Immature natural killer cell (primary cell): ENCODE results near the gene SLC12A3. TPM values are rescaled to one million over a fixed set of nuclear protein-coding genes. Genes with fewer than 3 reads are reported as not detected.
"Not testable (repeated sequence)": the region's sequence is repeated elsewhere in the genome, so short reads cannot be mapped to it uniquely, and the experiment has no call there.

Source experiments
- DNase-seq, 3 donors: peaks; one replicate each; pipeline ENCODE4 v3.0.0; 2022; ENCODE audit warnings: mixed read lengths in 1 of 3
- H3K27ac Mint-ChIP-seq, 6 donors: one replicate each; pipeline ENCODE4 v1.8.0; 2020; ENCODE audit warnings: mixed read lengths in 6 of 6, mild to moderate bottlenecking in 5 of 6, inconsistent platforms in 4 of 6, moderate library complexity in 3 of 6
- H3K27me3 Mint-ChIP-seq, 3 donors: one replicate each; pipeline ENCODE4 v1.8.0; 2020 to 2021; ENCODE audit warnings: low read depth in 3 of 3, mild to moderate bottlenecking in 3 of 3, mixed read lengths in 3 of 3, moderate library complexity in 3 of 3, inconsistent platforms in 1 of 3
- H3K36me3 Mint-ChIP-seq, 3 donors: one replicate each; pipeline ENCODE4 v1.8.0; 2020; ENCODE audit warnings: mixed read lengths in 3 of 3, inconsistent platforms in 2 of 3, mild to moderate bottlenecking in 2 of 3
- H3K4me1 Mint-ChIP-seq, 2 donors: one replicate each; pipeline ENCODE4 v1.8.0; 2020; ENCODE audit warnings: inconsistent platforms in 2 of 2, mild to moderate bottlenecking in 2 of 2, mixed read lengths in 2 of 2, moderate library complexity in 1 of 2
- H3K4me3 Mint-ChIP-seq, 5 donors: one replicate each; pipeline ENCODE4 v1.8.0; 2020; ENCODE audit warnings: mild to moderate bottlenecking in 5 of 5, mixed read lengths in 5 of 5, inconsistent platforms in 3 of 5, moderate library complexity in 3 of 5
- H3K9me3 Mint-ChIP-seq, 6 donors: one replicate each; pipeline ENCODE4 v1.8.0; 2020; ENCODE audit warnings: mild to moderate bottlenecking in 6 of 6, mixed read lengths in 6 of 6, inconsistent platforms in 4 of 6, moderate library complexity in 3 of 6
- polyA plus RNA-seq, 3 donors: library from polyadenylated mRNA; unstranded; fragments of 300-500 nt; fragmentation: Illumina TruSeq; gene quantifications; one replicate each; pipeline ENCODE4 v1.2.3, GENCODE V29; 2021

Gene SLC12A3
- polyA plus RNA-seq, 3 donors from 2014 or later: 0.51 TPM; not detected in 2

DNA sequence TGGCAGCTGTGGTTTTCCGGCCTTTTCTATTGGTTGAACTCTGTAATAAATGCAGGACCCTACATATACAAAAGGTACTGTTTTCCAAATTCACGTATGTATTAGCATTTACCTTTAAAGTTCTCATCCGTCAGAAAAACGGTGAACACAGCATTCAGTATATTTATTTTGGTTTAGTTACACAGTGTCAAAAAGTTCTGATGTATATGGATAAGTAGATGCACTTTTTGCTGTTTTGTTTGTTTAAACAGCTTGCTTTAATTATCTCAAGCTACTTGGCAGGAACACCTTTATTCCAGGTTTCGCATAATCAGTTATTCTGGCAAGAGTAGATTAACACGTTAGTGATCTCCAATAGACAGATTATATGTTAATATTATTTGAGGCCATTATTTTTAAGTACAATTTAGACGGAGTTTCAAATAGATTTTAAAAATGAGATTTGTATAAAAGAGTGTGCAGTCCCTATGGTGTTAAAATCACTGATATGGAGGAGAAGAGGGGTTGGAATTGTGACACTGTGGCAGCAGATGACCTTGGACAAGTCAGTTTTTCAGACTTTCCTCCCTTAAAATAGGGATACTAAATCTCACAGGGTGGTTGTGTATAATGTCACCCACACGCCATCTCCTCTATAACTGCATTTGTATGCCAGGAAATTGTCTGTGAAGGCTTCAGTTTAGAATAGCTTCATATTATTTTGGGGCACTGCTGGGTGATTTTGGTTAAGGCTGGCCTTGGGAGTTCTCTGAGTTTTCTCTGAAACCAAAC, 69.0 kb downstream of the SLC12A3 start:
- peaks cover under 1 to 32% (median 28%) of the 10 kb centered on the region in 3 donors for H3K36me3 Mint-ChIP-seq
- H3K27ac Mint-ChIP-seq: peak overlapping the region; percentile 85 to 97 (median 97)
- peaks cover 18 to 19% (median 18%) of the 10 kb centered on the region in 3 donors for H3K27me3 Mint-ChIP-seq
- DNase-seq: no peak
- peaks cover 52 to 71% of the 10 kb centered on the region in 2 donors for H3K4me1 Mint-ChIP-seq
- no peaks in the 10 kb centered on the region for H3K9me3 Mint-ChIP-seq
- H3K4me3 Mint-ChIP-seq: peak overlapping the region; percentile 97 to 98 (median 98)

DNA sequence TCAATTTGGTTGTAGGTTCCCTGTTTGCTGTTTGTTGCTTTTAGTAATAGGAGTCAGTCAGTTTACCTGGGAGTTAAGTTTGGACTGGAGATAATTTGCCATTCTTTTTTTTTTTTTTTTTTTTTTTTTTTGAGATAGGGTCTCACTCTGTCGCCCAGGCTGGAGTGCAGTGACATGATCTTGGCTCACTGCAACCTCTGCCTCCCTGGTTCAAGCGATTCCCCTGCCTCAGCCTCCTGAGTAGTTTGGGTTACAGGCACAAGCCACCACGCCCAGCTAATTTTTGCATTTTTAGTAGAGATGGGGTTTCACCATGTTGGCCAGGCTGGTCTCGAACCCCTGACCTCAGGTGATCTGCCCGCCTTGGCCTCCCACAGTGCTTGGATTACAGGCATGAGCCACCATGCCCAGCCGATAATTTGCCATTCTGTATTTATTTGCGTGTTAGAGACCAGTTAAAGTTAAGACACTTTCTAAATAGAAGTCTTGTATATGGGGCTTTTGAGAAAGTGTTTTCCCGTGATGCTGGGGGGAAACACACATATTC, 69.7 kb downstream of the SLC12A3 start:
- Mint-ChIP-seq H3K36me3 (peaks cover 4 to 39% (median 35%) of the 10 kb centered on the region in 3 donors), H3K27ac (peak overlapping the region; percentile 80 to 97 (median 90)), H3K4me3 (peak overlapping the region; percentile 97 to 98 (median 98)), H3K27me3 (peaks cover 18 to 21% (median 20%) of the 10 kb centered on the region in 3 donors), H3K4me1 (peaks cover 58 to 77% of the 10 kb centered on the region in 2 donors)
- not testable (repeated sequence) for H3K9me3 Mint-ChIP-seq, DNase-seq

DNA sequence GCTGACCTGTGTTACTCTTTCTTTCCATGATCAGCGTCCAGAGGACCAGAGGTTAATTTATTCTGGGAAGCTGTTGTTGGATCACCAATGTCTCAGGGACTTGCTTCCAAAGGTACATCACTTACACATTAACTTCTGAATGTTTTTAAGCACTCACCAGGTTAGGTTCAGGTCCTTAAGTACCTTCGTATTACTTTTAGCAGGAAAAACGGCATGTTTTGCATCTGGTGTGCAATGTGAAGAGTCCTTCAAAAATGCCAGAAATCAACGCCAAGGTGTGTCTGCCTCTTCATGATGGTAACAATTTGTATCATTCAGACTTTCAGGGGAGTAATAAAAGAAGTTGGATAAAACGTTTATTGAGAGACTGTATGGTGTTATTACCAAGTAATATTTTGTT, 70.2 kb downstream of the SLC12A3 start:
- peak overlapping the region in 5 of 6 donors; percentile 3 to 82 (median 80) for H3K27ac Mint-ChIP-seq
- peaks cover 18 to 21% (median 20%) of the 10 kb centered on the region in 3 donors for H3K27me3 Mint-ChIP-seq
- no peaks in the 10 kb centered on the region for H3K9me3 Mint-ChIP-seq
- H3K36me3 Mint-ChIP-seq: peaks cover 4 to 44% (median 40%) of the 10 kb centered on the region in 3 donors
- H3K4me1 Mint-ChIP-seq: peaks cover 60 to 77% of the 10 kb centered on the region in 2 donors
- peak overlapping the region in 4 of 5 donors; percentile 51 to 98 (median 68) for H3K4me3 Mint-ChIP-seq
- no peak for DNase-seq

DNA sequence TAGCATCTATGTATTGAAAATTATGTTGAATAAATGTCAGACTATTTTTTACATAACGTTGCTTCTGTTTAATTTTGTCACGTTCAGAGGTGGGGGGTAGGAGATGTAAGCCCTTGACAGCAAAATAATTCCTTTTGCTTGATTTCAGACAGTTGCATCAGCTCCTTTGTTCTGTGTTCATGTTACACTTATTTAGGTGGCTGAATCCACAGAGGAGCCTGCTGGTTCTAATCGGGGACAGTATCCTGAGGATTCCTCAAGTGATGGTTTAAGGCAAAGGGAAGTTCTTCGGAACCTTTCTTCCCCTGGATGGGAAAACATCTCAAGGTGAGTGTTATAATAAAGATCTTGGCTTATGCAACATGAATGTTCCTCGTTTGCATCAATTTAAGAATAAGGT, 71.5 kb downstream of the SLC12A3 start:
- no peaks in the 10 kb centered on the region for H3K9me3 Mint-ChIP-seq
- DNase-seq: no peak
- peak overlapping the region in 1 of 6 donors; percentile 34 for H3K27ac Mint-ChIP-seq
- no peak overlapping the region for H3K4me3 Mint-ChIP-seq
- H3K27me3 Mint-ChIP-seq: peaks cover 17 to 21% (median 18%) of the 10 kb centered on the region in 3 donors
- peaks cover 4 to 53% (median 42%) of the 10 kb centered on the region in 3 donors for H3K36me3 Mint-ChIP-seq
- peaks cover 54 to 68% of the 10 kb centered on the region in 2 donors for H3K4me1 Mint-ChIP-seq

DNA sequence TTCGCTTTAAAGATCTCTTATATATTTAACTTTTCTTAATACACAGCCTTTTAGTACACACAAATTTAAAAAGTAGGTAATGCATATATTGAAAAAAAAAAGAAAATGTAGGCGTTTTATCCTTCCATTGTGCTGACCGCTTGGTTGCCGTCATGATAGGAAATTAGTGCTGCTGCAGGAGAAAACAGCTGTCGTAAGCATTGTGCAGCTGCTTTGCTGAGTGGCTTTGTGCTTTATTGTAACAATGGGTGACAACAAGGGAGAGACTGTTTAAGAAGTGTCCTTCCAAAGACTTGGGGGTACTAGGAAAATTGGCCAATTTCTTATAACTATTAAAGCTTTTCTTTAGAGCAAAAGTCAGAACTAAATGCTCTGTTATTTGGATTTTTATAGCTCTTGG, 71.9 kb downstream of the SLC12A3 start:
- DNase-seq: no peak
- H3K27me3 Mint-ChIP-seq: peaks cover 14 to 18% (median 16%) of the 10 kb centered on the region in 3 donors
- H3K4me3 Mint-ChIP-seq: no peak overlapping the region
- H3K27ac Mint-ChIP-seq: peak overlapping the region in 1 of 6 donors; percentile 68
- no peaks in the 10 kb centered on the region for H3K9me3 Mint-ChIP-seq
- H3K36me3 Mint-ChIP-seq: peaks cover 4 to 56% (median 45%) of the 10 kb centered on the region in 3 donors
- peaks cover 54 to 67% of the 10 kb centered on the region in 2 donors for H3K4me1 Mint-ChIP-seq

DNA sequence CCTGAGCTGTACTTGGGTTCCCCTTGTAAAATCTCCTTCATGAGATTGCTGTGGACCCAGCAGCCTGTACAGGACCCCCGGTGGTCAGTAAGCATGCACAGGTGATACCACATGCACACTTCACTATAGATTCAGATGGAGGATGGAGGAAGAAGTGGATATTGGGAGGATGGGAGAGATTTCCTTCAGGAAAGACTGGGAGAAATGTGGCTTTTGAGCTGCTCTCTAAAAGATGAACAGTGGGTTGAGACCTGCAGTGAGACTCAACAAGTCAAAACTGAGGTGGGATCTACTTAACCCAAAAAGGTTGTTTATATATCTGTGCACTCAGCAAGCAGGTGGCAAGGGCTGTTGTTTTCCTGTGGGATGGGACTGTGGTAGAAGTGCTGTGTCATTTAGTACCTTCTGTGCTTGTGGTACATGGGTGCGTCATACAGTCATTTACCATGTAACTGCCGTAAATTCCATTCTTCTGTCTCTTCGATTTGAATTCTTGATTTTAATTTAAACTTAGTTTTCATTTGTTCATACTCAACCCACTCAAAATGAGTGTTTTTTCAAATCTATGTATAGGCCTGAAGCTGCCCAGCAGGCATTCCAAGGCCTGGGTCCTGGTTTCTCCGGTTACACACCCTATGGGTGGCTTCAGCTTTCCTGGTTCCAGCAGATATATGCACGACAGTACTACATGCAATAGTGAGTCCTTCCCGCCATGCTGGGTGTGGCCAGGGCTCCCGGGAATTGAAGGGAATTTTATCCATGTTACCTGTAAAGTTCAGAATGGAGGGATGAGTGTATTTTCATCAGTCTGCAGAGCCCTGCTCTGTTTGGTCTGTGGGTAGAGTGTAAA, 73.9 kb downstream of the SLC12A3 start:
- H3K4me1 Mint-ChIP-seq: peaks cover 43 to 55% of the 10 kb centered on the region in 2 donors
- peaks cover 0 to 8% (median 3%) of the 10 kb centered on the region in 3 donors for H3K27me3 Mint-ChIP-seq
- H3K4me3 Mint-ChIP-seq: peak overlapping the region in 1 of 5 donors; percentile 63
- DNase-seq: peak in 1 of 3 donors; percentile 38
- peak overlapping the region; percentile 23 to 90 (median 67) for H3K27ac Mint-ChIP-seq
- peaks cover 4 to 70% (median 51%) of the 10 kb centered on the region in 3 donors for H3K36me3 Mint-ChIP-seq
- no peaks in the 10 kb centered on the region for H3K9me3 Mint-ChIP-seq

DNA sequence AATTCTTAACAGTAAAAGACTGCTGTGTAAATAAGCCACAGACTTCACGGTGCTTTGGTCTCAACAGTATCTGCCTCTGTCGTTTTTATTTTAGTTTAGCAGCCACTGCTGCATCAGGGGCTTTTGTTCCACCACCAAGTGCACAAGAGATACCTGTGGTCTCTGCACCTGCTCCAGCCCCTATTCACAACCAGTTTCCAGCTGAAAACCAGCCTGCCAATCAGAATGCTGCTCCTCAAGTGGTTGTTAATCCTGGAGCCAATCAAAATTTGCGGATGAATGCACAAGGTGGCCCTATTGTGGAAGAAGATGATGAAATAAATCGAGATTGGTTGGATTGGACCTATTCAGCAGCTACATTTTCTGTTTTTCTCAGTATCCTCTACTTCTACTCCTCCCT, 74.8 kb downstream of the SLC12A3 start:
- Mint-ChIP-seq H3K9me3 (no peaks in the 10 kb centered on the region), H3K36me3 (peaks cover 4 to 77% (median 52%) of the 10 kb centered on the region in 3 donors), H3K4me1 (peaks cover 35 to 46% of the 10 kb centered on the region in 2 donors), H3K27ac (peak overlapping the region in 4 of 6 donors; percentile 5 to 73 (median 52)), H3K4me3 (no peak overlapping the region), H3K27me3 (peaks cover 0 to 7% (median 4%) of the 10 kb centered on the region in 3 donors)
- DNase-seq: no peak

DNA sequence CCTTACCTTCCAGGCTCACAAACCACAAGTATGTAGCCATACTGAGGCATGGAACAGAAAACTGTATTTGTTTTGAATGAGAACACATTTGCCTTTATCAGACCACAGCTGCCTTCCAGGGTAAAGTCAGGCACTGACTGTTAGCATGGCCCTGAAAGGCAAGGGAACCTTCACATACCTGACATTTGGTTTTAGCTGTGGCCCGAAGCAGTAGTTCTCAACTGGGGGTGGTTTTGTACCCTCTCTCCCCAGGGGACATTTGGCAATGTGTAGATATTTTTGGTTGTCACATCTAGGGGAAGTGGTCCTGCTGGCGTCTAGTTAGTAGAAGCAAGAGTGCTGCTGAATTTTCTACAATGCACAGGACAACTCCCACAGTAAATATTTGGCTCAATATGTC, 76.1 kb downstream of the SLC12A3 start:
- no peak overlapping the region for H3K27ac Mint-ChIP-seq
- no peak overlapping the region for H3K4me3 Mint-ChIP-seq
- peaks cover 26 to 35% of the 10 kb centered on the region in 2 donors for H3K4me1 Mint-ChIP-seq
- H3K36me3 Mint-ChIP-seq: peaks cover 4 to 75% (median 43%) of the 10 kb centered on the region in 3 donors
- DNase-seq: no peak
- H3K27me3 Mint-ChIP-seq: peaks cover 0 to 5% (median 4%) of the 10 kb centered on the region in 3 donors
- no peaks in the 10 kb centered on the region for H3K9me3 Mint-ChIP-seq

DNA sequence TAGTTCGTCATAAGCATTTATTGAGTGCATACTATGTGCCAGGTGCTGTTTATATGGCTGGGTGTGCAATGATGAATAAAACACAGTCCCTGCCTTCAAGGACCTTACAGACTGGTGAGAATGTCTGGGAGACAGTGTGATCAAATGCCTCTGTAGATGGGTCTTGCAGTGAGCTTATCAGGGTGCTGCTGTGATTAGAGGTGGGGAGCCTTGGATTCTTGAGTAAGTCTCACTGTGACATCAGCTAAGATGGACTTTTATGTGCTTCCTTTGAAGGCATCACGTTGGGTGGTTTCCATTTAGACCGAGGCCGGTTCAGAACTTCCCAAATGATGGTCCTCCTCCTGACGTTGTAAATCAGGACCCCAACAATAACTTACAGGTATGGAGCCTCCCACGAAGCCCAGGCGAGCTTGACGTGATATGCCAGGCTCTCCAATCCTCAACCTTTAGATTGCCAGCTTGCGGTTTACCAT, 76.9 kb downstream of the SLC12A3 start:
- Mint-ChIP-seq H3K27me3 (peaks cover 0 to 5% (median 4%) of the 10 kb centered on the region in 3 donors), H3K27ac (peak overlapping the region in 1 of 6 donors; percentile 34), H3K36me3 (peaks cover 4 to 67% (median 39%) of the 10 kb centered on the region in 3 donors), H3K4me1 (peaks cover 22 to 27% of the 10 kb centered on the region in 2 donors), H3K9me3 (no peaks in the 10 kb centered on the region), H3K4me3 (no peak overlapping the region)
- no peak for DNase-seq

DNA sequence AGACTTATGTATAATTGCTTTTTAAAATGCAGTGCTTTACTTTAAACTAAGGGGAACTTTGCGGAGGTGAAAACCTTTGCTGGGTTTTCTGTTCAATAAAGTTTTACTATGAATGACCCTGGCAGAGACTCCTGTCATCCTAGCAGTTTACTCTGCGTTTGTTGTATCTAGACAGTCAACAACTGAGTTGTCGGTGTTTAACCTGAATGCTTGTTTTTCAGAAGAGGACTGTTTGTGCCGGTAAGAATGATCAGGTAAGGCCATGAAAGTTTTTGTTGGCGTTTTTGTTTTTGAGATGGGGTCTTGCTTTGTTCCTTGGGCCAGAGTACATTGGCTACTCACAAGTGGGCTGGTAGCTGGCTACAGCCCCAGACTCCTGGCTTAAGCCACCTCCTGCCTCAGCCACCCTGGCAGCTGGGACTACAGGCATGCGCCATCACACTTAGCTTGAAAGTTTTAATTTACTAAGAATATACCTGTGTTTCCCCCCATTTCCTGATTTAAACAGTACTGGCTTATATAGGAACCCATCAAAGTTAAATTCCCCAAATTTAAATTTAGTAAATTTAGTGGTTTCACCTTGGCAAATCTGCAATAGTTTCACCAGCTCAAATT, 78.9 kb downstream of the SLC12A3 start:
- peaks cover 4 to 53% (median 25%) of the 10 kb centered on the region in 3 donors for H3K36me3 Mint-ChIP-seq

DNA sequence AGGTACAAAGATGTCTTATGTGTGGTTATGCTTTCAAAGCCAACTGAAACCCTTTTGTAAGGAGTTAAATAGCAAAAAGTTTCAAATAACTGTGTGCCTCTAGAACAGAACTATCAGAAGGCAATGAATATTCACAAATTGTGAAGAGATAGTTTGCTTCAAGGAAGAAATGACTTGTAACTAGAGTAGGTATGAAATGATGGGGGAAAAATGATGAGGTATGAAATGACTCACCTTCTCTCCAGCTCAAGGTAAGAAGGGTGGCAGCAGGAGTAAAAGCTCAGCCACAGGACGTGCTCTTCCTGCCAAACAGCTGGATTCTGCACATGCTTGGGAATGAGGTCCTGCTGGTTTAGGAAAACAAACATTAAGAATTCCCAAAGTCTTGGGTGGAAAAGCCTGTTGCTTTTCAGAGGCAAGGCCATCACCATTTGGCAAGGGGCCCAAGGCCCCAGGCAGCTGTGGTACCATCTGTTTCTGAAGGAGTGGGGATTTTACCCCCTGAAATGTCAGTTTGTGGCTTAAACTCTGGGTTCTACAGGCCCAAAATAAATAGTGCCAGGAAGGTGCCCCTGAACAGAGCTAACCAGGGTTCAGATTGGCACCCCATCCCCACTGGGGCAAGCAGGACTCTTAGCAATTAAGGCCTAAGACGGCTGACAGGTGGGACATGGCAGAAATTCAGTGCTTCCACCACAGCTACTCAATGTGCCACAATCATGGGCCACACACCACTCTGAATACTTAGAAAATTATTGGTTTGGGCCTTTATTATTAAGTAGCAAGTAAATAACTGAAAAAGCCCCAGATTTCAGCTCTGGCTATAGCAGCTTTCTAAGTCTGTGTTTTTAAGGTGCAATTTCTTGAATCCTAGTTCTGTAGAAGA, 80.2 kb downstream of the SLC12A3 start:
- no peak for DNase-seq
- Mint-ChIP-seq H3K27ac (peak overlapping the region in 3 of 6 donors; percentile 21 to 77 (median 60)), H3K36me3 (peaks cover 3 to 39% (median 12%) of the 10 kb centered on the region in 3 donors), H3K27me3 (peaks cover 0 to 3% (median 2%) of the 10 kb centered on the region in 3 donors), H3K9me3 (no peaks in the 10 kb centered on the region), H3K4me3 (no peak overlapping the region), H3K4me1 (peaks cover 0 to 2% of the 10 kb centered on the region in 2 donors)

More for the DNA sequence above, 78.9 kb downstream of the SLC12A3 start:
- H3K27me3 Mint-ChIP-seq: peaks cover 0 to 5% (median 4%) of the 10 kb centered on the region in 3 donors
- no peaks in the 10 kb centered on the region for H3K9me3 Mint-ChIP-seq
- no peak overlapping the region for H3K4me3 Mint-ChIP-seq
- peak overlapping the region in 1 of 6 donors; percentile 13 for H3K27ac Mint-ChIP-seq
- no peak for DNase-seq
- H3K4me1 Mint-ChIP-seq: peaks cover 8 to 11% of the 10 kb centered on the region in 2 donors
